ENCODE measurements around the gene MAX.

- TF ChIP-seq POLR2A (IDR thresholded peaks at IDR 0.05) (no peak), EP300 (IDR thresholded peaks at IDR 0.05) (no peak)
These were observed 31.8 kb downstream of the MAX start for GRCh38 chr14:65070471-65070976.
